HEK293T (cell line): Measurements from ENCODE around the gene TRMT2A.

ENCODE experiments used
- CTCF ChIA-PET: fragments of 350-600 bp; formaldehyde crosslinking; extraction: SDS; loops from one replicate; lab custom pipeline; 2021; ENCODE audit warnings: antibody characterized with exemption, inconsistent platforms; lab: Yijun Ruan, JAX
- POLR2A ChIA-PET: fragments of 350-600 bp; formaldehyde crosslinking; extraction: SDS; loops from one replicate; lab custom pipeline; 2020; ENCODE audit warnings: antibody characterized with exemption, inconsistent platforms; lab: Yijun Ruan, JAX
- DNase-seq: peaks from one replicate; pipeline ENCODE4 v3.0.0; 2012; ENCODE audit warnings: mixed read lengths; ENCODE audit errors: extremely low spot score
- ARNT ChIP-seq: fragments of 450-650 bp; IDR thresholded peaks from 2 replicates; pipeline ENCODE4 v1.6.1; 2017; ENCODE audit warnings: mild to moderate bottlenecking
- BHLHE40 ChIP-seq: fragments of 450-650 bp; IDR thresholded peaks from 2 replicates; pipeline ENCODE4 v1.6.1; 2016; ENCODE audit warnings: mild to moderate bottlenecking, moderate library complexity, borderline replicate concordance
- CTBP1 ChIP-seq: fragments of 450-650 bp; IDR thresholded peaks from 2 replicates; pipeline ENCODE4 v1.6.1; 2016; ENCODE audit warnings: borderline replicate concordance
- ELF4 ChIP-seq: fragments of 450-650 bp; IDR thresholded peaks from 2 replicates; pipeline ENCODE4 v1.6.1; 2017; ENCODE audit warnings: antibody characterized with exemption
- FOXA1 ChIP-seq: fragments of 450-650 bp; IDR thresholded peaks from 2 replicates; pipeline ENCODE4 v1.6.1; 2016; ENCODE audit warnings: mild to moderate bottlenecking
- FOXK2 ChIP-seq: fragments of 450-650 bp; IDR thresholded peaks from 2 replicates; pipeline ENCODE4 v1.6.1; 2016; ENCODE audit warnings: mild to moderate bottlenecking
- FOXM1 ChIP-seq: fragments of 450-650 bp; IDR thresholded peaks from 2 replicates; pipeline ENCODE4 v1.6.1; 2017; ENCODE audit warnings: mild to moderate bottlenecking, borderline replicate concordance
- HDGF ChIP-seq: fragments of 450-650 bp; IDR thresholded peaks from 2 replicates; pipeline ENCODE4 v1.6.1; 2017; ENCODE audit warnings: antibody characterized with exemption, borderline replicate concordance
- L3MBTL2 ChIP-seq: fragments of 450-650 bp; conservative IDR thresholded peaks from 2 replicates; pipeline ENCODE4 v1.6.1; 2016; ENCODE audit warnings: mild to moderate bottlenecking
- LEF1 ChIP-seq: fragments of 450-650 bp; IDR thresholded peaks from 2 replicates; pipeline ENCODE4 v1.6.1; 2017; ENCODE audit warnings: mild to moderate bottlenecking, borderline replicate concordance
- NFRKB ChIP-seq: fragments of 450-650 bp; IDR thresholded peaks from 2 replicates; pipeline ENCODE4 v1.6.1; 2016; ENCODE audit warnings: mild to moderate bottlenecking, moderate library complexity
- PKNOX1 ChIP-seq: fragments of 450-650 bp; IDR thresholded peaks from 2 replicates; pipeline ENCODE4 v1.6.1; 2016
- SP1 ChIP-seq: fragments of 450-650 bp; IDR thresholded peaks from 2 replicates; pipeline ENCODE4 v1.6.1; 2017
- SUZ12 ChIP-seq: fragments of 450-650 bp; IDR thresholded peaks from 2 replicates; pipeline ENCODE4 v1.6.1; 2016; ENCODE audit warnings: mild to moderate bottlenecking
- TARDBP ChIP-seq: fragments of 450-650 bp; IDR thresholded peaks from 2 replicates; pipeline ENCODE4 v1.6.1; 2016
- ZNF384 ChIP-seq: fragments of 450-650 bp; IDR thresholded peaks from 2 replicates; pipeline ENCODE4 v1.6.1; 2016

TRMT2A gene

GRCh38 chr22:20156611-20157429 lies 39.8 kb upstream of the TRMT2A start:
- POLR2A ChIA-PET = interaction anchor here (0.7 to 1.1 kb wide), 2 partner anchors 82 to 163 kb away, joined by 3 to 7 read pairs; partner anchors contain the start of gene DGCR6L
- DNase-seq = peak; percentile 94
- CTCF ChIA-PET = interaction anchor here (0.5 to 2.0 kb wide), 8 partner anchors 35 to 828 kb away, joined by 3 to 27 read pairs (median 4); no protein-coding TSS in a partner anchor
- no peak for TF ChIP-seq ZNF384
- 0 out of 2 replicates have a peak, but pooled peaks have one; percentile 26 for TF ChIP-seq ARNT

GRCh38 chr22:20156042-20156389 lies 39.0 kb upstream of the TRMT2A start:
- CTCF ChIA-PET = interaction anchor here (0.7 kb wide), 1 partner anchor 80 kb away, joined by 3 read pairs; no protein-coding TSS in a partner anchor
- no peak for TF ChIP-seq NFRKB
- no peak for TF ChIP-seq ZNF384
- TF ChIP-seq SUZ12 = no peak
- TF ChIP-seq ELF4 = no peak
- no peak for TF ChIP-seq BHLHE40
- no peak for TF ChIP-seq PKNOX1
- TF ChIP-seq SP1 = no peak
- no peak for TF ChIP-seq TARDBP
- no peak for TF ChIP-seq ARNT
- TF ChIP-seq FOXA1 = no peak
- TF ChIP-seq CTBP1 = no peak
- no peak for TF ChIP-seq L3MBTL2
- no peak for TF ChIP-seq HDGF
- no peak for TF ChIP-seq FOXM1
- DNase-seq = no peak
- POLR2A ChIA-PET = no interaction called here

- TF ChIP-seq L3MBTL2 (no peak), CTBP1 (no peak), ELF4 (no peak), TARDBP (no peak), LEF1 (no peak), HDGF (no peak), ARNT (no peak), SP1 (no peak), FOXA1 (no peak), PKNOX1 (no peak), FOXM1 (no peak), SUZ12 (no peak), NFRKB (no peak), FOXK2 (no peak), ZNF384 (no peak), BHLHE40 (no peak)
- ChIA-PET POLR2A (no interaction called here), CTCF (interaction anchor here (0.7 kb wide), 1 partner anchor 81 kb away, joined by 3 read pairs; no protein-coding TSS in a partner anchor)
- no peak for DNase-seq
Measured at GRCh38 chr22:20155330-20156041, 38.5 kb upstream of the TRMT2A start.

GRCh38 chr22:20154602-20155187 lies 37.7 kb upstream of the TRMT2A start:
- ChIA-PET POLR2A (no interaction called here), CTCF (interaction anchor here (1.6 kb wide), 1 partner anchor 84 kb away, joined by 5 read pairs; no protein-coding TSS in a partner anchor)
- TF ChIP-seq ELF4 (no peak), PKNOX1 (no peak), HDGF (no peak), NFRKB (no peak), BHLHE40 (no peak), SP1 (no peak), ARNT (no peak), FOXA1 (no peak), CTBP1 (no peak), TARDBP (no peak), FOXK2 (no peak), ZNF384 (no peak), L3MBTL2 (no peak), SUZ12 (no peak)
- no peak for DNase-seq

- ChIA-PET CTCF (interaction anchor here (0.6 to 1.6 kb wide), 3 partner anchors 84 to 131 kb away, joined by 3 to 5 read pairs (median 3); no protein-coding TSS in a partner anchor), POLR2A (no interaction called here)
- no peak for DNase-seq
- no peak for TF ChIP-seq BHLHE40
- TF ChIP-seq ARNT = no peak
- TF ChIP-seq ZNF384 = no peak
- TF ChIP-seq PKNOX1 = no peak
- no peak for TF ChIP-seq NFRKB
- no peak for TF ChIP-seq L3MBTL2
- no peak for TF ChIP-seq TARDBP
- no peak for TF ChIP-seq FOXM1
- TF ChIP-seq HDGF = no peak
- no peak for TF ChIP-seq SP1
- no peak for TF ChIP-seq ELF4
- no peak for TF ChIP-seq CTBP1
- no peak for TF ChIP-seq FOXK2
- TF ChIP-seq FOXA1 = no peak
- TF ChIP-seq LEF1 = no peak
- no peak for TF ChIP-seq SUZ12
Measured at GRCh38 chr22:20153945-20154344, 36.9 kb upstream of the TRMT2A start.
